PC-3 (cell line): ENCODE measurements around the gene KIAA0513. TPM values are rescaled to one million over a fixed set of nuclear protein-coding genes. Genes with fewer than 3 reads are reported as not detected.
A peak's percentile ranks its signal among the peaks of the same experiment; 100 is the strongest.

ENCODE experiments used
- ATAC-seq: fragments of 200-7000 bp; cut with Tn5 transposase; 2 replicates; pipeline ENCODE4 v1.9.1; 2020; ENCODE audit warnings: mild to moderate bottlenecking, moderate library complexity
- BruUV-seq: library from RNA; stranded (reverse); fragments of 400-500 nt; replicated peaks from 2 replicates; lab custom pipeline; 2021; lab: Mats Ljungman, UMichigan
- CTCF ChIA-PET: fragments of 300-600 bp; sonication (Branson Sonifier 250); formaldehyde crosslinking; loops from one replicate; lab custom pipeline; 2022; ENCODE audit warnings: antibody characterized with exemption; lab: Charles Lee
- POLR2A ChIA-PET: fragments of 300-600 bp; sonication (Branson Sonifier 250); formaldehyde crosslinking; loops from one replicate; lab custom pipeline; 2022; ENCODE audit warnings: antibody characterized with exemption; ENCODE audit not compliant: unreplicated experiment; lab: Charles Lee
- DNase-seq: peaks from one replicate; pipeline ENCODE4 v3.0.0-alpha.2; 2015
- H2AFZ ChIP-seq: fragments of 300-600 bp; sonication (generic); 2 replicates; pipeline ENCODE4 v1.6.0; 2016; ENCODE audit warnings: antibody characterized with exemption, low read length
- H3F3A ChIP-seq: fragments of 300-600 bp; sonication (generic); one replicate; pipeline ENCODE4 v1.6.0; 2017; ENCODE audit warnings: antibody characterized with exemption, low read length, control low read depth, mild to moderate bottlenecking; ENCODE audit not compliant: unreplicated experiment
- H3K27ac ChIP-seq: fragments of 300-600 bp; sonication (generic); 2 replicates; pipeline ENCODE4 v1.5.1; 2016; ENCODE audit warnings: mild to moderate bottlenecking, low read length
- H3K27me3 ChIP-seq: fragments of 300-600 bp; sonication (generic); 2 replicates; pipeline ENCODE4 v1.6.1; 2016; ENCODE audit warnings: low read length, mixed read lengths
- H3K36me3 ChIP-seq: fragments of 300-600 bp; sonication (generic); 2 replicates; pipeline ENCODE4 v1.6.1; 2016; ENCODE audit warnings: low read depth, mixed run types, low read length, mixed read lengths
- H3K4me1 ChIP-seq: fragments of 300-600 bp; sonication (generic); 2 replicates; pipeline ENCODE4 v1.5.1; 2016; ENCODE audit warnings: low read length; ENCODE audit not compliant: insufficient read depth
- H3K4me2 ChIP-seq: fragments of 300-600 bp; sonication (generic); 2 replicates; pipeline ENCODE4 v1.6.0; 2016; ENCODE audit warnings: low read length
- H3K4me3 ChIP-seq: fragments of 300-600 bp; sonication (generic); 2 replicates; pipeline ENCODE4 v1.5.1; 2016; ENCODE audit warnings: mild to moderate bottlenecking, low read length, mixed read lengths
- H3K79me2 ChIP-seq: fragments of 300-600 bp; sonication (generic); 2 replicates; pipeline ENCODE4 v1.6.1; 2017; ENCODE audit warnings: low read length, mixed read lengths
- H3K9ac ChIP-seq: fragments of 300-600 bp; sonication (generic); 2 replicates; pipeline ENCODE4 v1.6.0; 2016; ENCODE audit warnings: mild to moderate bottlenecking, low read length
- H3K9me2 ChIP-seq: fragments of 300-600 bp; sonication (generic); replicated peaks from 2 replicates; pipeline ENCODE4 v1.6.1; 2016; ENCODE audit warnings: mixed run types, low read length, mixed read lengths
- H3K9me3 ChIP-seq: fragments of 300-600 bp; sonication (generic); 2 replicates; pipeline ENCODE4 v1.6.1; 2016; ENCODE audit warnings: low read length, mixed read lengths
- H4K20me1 ChIP-seq: fragments of 300-600 bp; sonication (generic); 2 replicates; pipeline ENCODE4 v1.6.1; 2016; ENCODE audit warnings: low read length, mixed read lengths
- CTCF ChIP-seq: fragments of 300-600 bp; sonication (generic); conservative IDR thresholded peaks from 2 replicates; pipeline ENCODE4 v1.5.1; 2017; ENCODE audit warnings: antibody characterized with exemption, low read depth, mild to moderate bottlenecking, low read length
- EZH2 ChIP-seq: fragments of 300-600 bp; sonication (generic); IDR thresholded peaks from one replicate; pipeline ENCODE4 v1.6.1; 2017; ENCODE audit warnings: antibody characterized with exemption, mild to moderate bottlenecking, low read length; ENCODE audit not compliant: unreplicated experiment
- EZH2phosphoT487 ChIP-seq: fragments of 300-600 bp; sonication (generic); IDR thresholded peaks from 2 replicates; pipeline ENCODE4 v1.6.1; 2018; ENCODE audit warnings: mild to moderate bottlenecking, antibody characterized with exemption, low read length, borderline replicate concordance
- intact Hi-C: fragments of 100-400 bp; cut with micrococcal nuclease; formaldehyde crosslinking; loops from 2 replicates; pipeline ENCODE4 v1.9.0; 2023
- total RNA-seq: library from RNA; depleted of rRNA; stranded (reverse); fragments of >200 nt; gene quantifications from 2 replicates; pipeline ENCODE4 v1.2.3, GENCODE V29; 2014

Gene KIAA0513
- total RNA-seq, 1 experiment from 2014 or later: 7.8 TPM

GRCh38 chr16:85090873-85091521, 63.4 kb downstream of the KIAA0513 start:
- Histone ChIP-seq H3K36me3 (no peaks in the 10 kb centered on the region), H3F3A (no peaks in the 10 kb centered on the region), H3K9me2 (no peaks in the 10 kb centered on the region), H3K27ac (no peak overlapping the region), H4K20me1 (no peaks in the 10 kb centered on the region), H3K79me2 (no peaks in the 10 kb centered on the region), H2AFZ (no peak overlapping the region), H3K4me2 (no peak overlapping the region), H3K9me3 (no peaks in the 10 kb centered on the region), H3K27me3 (no peaks in the 10 kb centered on the region), H3K9ac (no peak overlapping the region), H3K4me1 (no peaks in the 10 kb centered on the region), H3K4me3 (no peak overlapping the region)
- ATAC-seq (no peak), DNase-seq (no peak)
- ChIA-PET CTCF (interaction anchor here (0.5 kb wide), 1 partner anchor 125 kb away, joined by 3 read pairs; no protein-coding TSS in a partner anchor), POLR2A (no interaction called here)
- intact Hi-C loops: no loop called here
- BruUV-seq: no TSS peak
- no peak for TF ChIP-seq EZH2phosphoT487
- no peak for TF ChIP-seq EZH2
- no peak for TF ChIP-seq CTCF

- Histone ChIP-seq H3K9me2 (no peaks in the 10 kb centered on the region), H2AFZ (no peak overlapping the region), H3K9me3 (no peaks in the 10 kb centered on the region), H3K27me3 (no peaks in the 10 kb centered on the region), H3K36me3 (no peaks in the 10 kb centered on the region), H3K79me2 (no peaks in the 10 kb centered on the region), H3F3A (no peaks in the 10 kb centered on the region), H3K4me3 (no peak overlapping the region), H4K20me1 (no peaks in the 10 kb centered on the region), H3K4me1 (no peaks in the 10 kb centered on the region), H3K9ac (no peak overlapping the region), H3K4me2 (no peak overlapping the region), H3K27ac (no peak overlapping the region)
- POLR2A ChIA-PET: no interaction called here
- DNase-seq (no peak), ATAC-seq (no peak)
- TSS peak; percentile 25 for BruUV-seq
- intact Hi-C loops: no loop called here
- CTCF ChIA-PET: no interaction called here
- TF ChIP-seq CTCF (no peak), EZH2 (no peak), EZH2phosphoT487 (no peak)
Observed at GRCh38 chr16:85091522-85091910, 63.9 kb downstream of the KIAA0513 start.

GRCh38 chr16:85092309-85092708, 64.7 kb downstream of the KIAA0513 start:
- intact Hi-C loops: no loop called here
- Histone ChIP-seq H3K9me3 (no peaks in the 10 kb centered on the region), H3K9ac (no peak overlapping the region), H3K27ac (no peak overlapping the region), H3K4me1 (no peaks in the 10 kb centered on the region), H3K4me2 (no peak overlapping the region), H4K20me1 (no peaks in the 10 kb centered on the region), H3K36me3 (no peaks in the 10 kb centered on the region), H3K9me2 (no peaks in the 10 kb centered on the region), H3K27me3 (no peaks in the 10 kb centered on the region), H3K4me3 (no peak overlapping the region), H3F3A (no peaks in the 10 kb centered on the region), H2AFZ (no peak overlapping the region), H3K79me2 (no peaks in the 10 kb centered on the region)
- DNase-seq: no peak
- BruUV-seq: no TSS peak
- ATAC-seq: no peak
- ChIA-PET POLR2A (no interaction called here), CTCF (no interaction called here)
- TF ChIP-seq EZH2phosphoT487: no peak
- TF ChIP-seq CTCF: no peak
- no peak for TF ChIP-seq EZH2
